Measurements from ENCODE around the gene SH2D3C. TPM values are rescaled to one million over a fixed set of nuclear protein-coding genes. Genes with fewer than 3 reads are reported as not detected.

Gene SH2D3C
- total and polyA plus RNA-seq, 2 of the 4 experiments (the other 2 are of a cell fraction): under 0.01 to 0.24 TPM

DNA sequence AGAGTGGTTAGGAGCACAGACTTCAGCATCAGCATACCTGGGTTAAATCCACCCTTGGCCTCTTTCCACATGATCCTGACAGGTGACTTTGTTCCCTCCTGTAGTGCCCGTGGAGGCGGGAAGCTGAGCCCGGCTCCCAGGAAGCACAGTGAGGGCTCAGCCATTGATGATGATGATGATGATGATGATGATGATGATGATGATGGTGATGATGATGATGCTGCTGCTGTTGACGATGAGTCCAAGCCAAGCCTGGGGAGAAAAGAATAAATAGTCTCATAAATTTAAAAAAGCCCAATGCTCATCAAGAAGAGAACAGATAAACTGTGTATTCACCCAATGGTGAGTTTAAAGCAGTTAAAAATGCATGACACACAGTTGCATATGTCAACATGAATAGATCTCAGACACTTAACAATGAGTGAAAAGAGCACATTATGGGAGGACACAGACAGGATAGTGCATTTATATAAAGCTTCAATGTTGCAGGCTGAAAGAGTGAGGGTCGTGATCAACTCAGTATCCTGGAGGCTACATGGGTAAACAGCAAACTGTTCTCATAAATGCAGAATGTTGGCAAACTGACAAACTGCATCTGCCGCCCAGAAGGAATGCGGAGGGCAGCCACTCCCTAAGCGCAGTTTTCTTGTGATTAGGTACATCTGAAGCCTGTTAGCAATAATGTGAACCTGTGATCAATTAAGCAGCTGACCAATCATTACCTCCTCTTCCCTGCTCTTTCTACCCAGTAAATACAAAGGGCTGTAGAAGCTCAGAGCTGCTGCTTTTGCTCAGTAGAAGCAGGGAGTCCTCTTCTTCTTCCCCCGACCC is 83.4 kb downstream of the SH2D3C start:
- Histone ChIP-seq H3K14ac (replicated peaks; ENCODE audit: low read depth, low read length) (no peak overlapping the region), H2BK120ac (ENCODE audit: low read depth, low read length) (no peak overlapping the region), H3K4me2 (ENCODE audit: low read depth, low read length) (no peak overlapping the region), H3K9me3 (ENCODE audit: control insufficient read depth, insufficient read depth, low read length) (no peaks in the 10 kb centered on the region), H2BK5ac (ENCODE audit: low read depth, low read length, poor library complexity, severe bottlenecking) (no peak overlapping the region), H3K23ac (ENCODE audit: low read depth, low read length) (no peak overlapping the region), H3K79me1 (ENCODE audit: low read depth in 1 of 2, low read length in 2 of 2) (no peaks in the 10 kb centered on the region), H3K27me3 (ENCODE audit: control insufficient read depth, insufficient read depth, low read length) (no peaks in the 10 kb centered on the region), H3K18ac (ENCODE audit: low read depth, low read length) (no peak overlapping the region), H3K9ac (ENCODE audit: low read depth, low read length) (no peak overlapping the region), H3K4me1 (ENCODE audit: control insufficient read depth, insufficient read depth, low read length) (no peaks in the 10 kb centered on the region), H4K8ac (ENCODE audit: low read depth in 2 of 2, low read length in 2 of 2) (no peak overlapping the region), H4K5ac (ENCODE audit: low read depth, low read length) (no peak overlapping the region), H3K27ac (ENCODE audit: insufficient read depth, low read length) (no peak overlapping the region), H3K4me3 (ENCODE audit: insufficient read depth, low read depth, low read length) (no peak overlapping the region), H4K20me1 (ENCODE audit: insufficient read depth, low read length) (no peaks in the 10 kb centered on the region), H3K36me3 (ENCODE audit: control insufficient read depth, insufficient read depth, low read length) (peaks cover 18% of the 10 kb centered on the region), H2BK15ac (ENCODE audit: low read depth, low read length) (no peak overlapping the region), H2AK9ac (replicated peaks; ENCODE audit: low read depth, low read length, poor library complexity) (no peak overlapping the region), H4K91ac (ENCODE audit: insufficient read depth, low read depth, low read length) (no peak overlapping the region), H3K56ac (ENCODE audit: extremely low read depth, insufficient read depth, low read length) (no peak overlapping the region), H2AFZ (replicated peaks; ENCODE audit: low read length, poor library complexity) (no peak overlapping the region), H3K9me1 (ENCODE audit: insufficient read depth, low read length) (peaks cover 3% of the 10 kb centered on the region), H2AK5ac (ENCODE audit: low read depth, low read length) (no peak overlapping the region), H2BK20ac (ENCODE audit: low read depth, low read length) (no peak overlapping the region), H3K4ac (ENCODE audit: low read depth, low read length) (no peak overlapping the region)
- CTCF ChIA-PET: no interaction called here
- POLR2A ChIA-PET (ENCODE audit: unreplicated experiment): no interaction called here
- in situ Hi-C loops (cut with MboI; ENCODE audit: low sequenced_read_pairs) (no loop called here), intact Hi-C loops (cut with micrococcal nuclease) (no loop called here), dilution Hi-C loops (cut with HindIII; ENCODE audit: low sequenced_read_pairs, unreplicated experiment) (no loop called here)
- WGBS, 2 experiments (ENCODE audit: extremely low coverage in 2 of 2, insufficient read length in 1 of 2): 55% methylated on average over 4 of the region's 9 CpGs; no CpG with 5 or more reads in 1 of the 2 experiments
- TF ChIP-seq MXI1 (IDR thresholded peaks at IDR 0.05; ENCODE audit: borderline replicate concordance, low read depth, low read length): no peak
- no peak for TF ChIP-seq MAZ (IDR thresholded peaks at IDR 0.05; ENCODE audit: borderline replicate concordance, low read depth, low read length)
- no peak for TF ChIP-seq RAD21 (IDR thresholded peaks at IDR 0.05; ENCODE audit: low read length)
- TF ChIP-seq RCOR1 (IDR thresholded peaks at IDR 0.05; ENCODE audit: insufficient replicate concordance, low read length): no peak
- no peak for TF ChIP-seq CEBPB (IDR thresholded peaks at IDR 0.05; ENCODE audit: low read depth, low read length)
- TF ChIP-seq POLR2A (IDR thresholded peaks at IDR 0.05; ENCODE audit: low read depth, low read length): no peak
- no peak for TF ChIP-seq FOS (IDR thresholded peaks at IDR 0.05; ENCODE audit: low read depth, low read length)
- TF ChIP-seq, protein P1, sequence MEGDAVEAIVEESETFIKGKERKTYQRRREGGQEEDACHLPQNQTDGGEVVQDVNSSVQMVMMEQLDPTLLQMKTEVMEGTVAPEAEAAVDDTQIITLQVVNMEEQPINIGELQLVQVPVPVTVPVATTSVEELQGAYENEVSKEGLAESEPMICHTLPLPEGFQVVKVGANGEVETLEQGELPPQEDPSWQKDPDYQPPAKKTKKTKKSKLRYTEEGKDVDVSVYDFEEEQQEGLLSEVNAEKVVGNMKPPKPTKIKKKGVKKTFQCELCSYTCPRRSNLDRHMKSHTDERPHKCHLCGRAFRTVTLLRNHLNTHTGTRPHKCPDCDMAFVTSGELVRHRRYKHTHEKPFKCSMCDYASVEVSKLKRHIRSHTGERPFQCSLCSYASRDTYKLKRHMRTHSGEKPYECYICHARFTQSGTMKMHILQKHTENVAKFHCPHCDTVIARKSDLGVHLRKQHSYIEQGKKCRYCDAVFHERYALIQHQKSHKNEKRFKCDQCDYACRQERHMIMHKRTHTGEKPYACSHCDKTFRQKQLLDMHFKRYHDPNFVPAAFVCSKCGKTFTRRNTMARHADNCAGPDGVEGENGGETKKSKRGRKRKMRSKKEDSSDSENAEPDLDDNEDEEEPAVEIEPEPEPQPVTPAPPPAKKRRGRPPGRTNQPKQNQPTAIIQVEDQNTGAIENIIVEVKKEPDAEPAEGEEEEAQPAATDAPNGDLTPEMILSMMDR (conservative IDR thresholded peaks at IDR 0.05; ENCODE audit: low read depth, low read length): no peak
- TF ChIP-seq MAFK (IDR thresholded peaks at IDR 0.05; ENCODE audit: low read depth, low read length): no peak
- TF ChIP-seq RFX5 (IDR thresholded peaks at IDR 0.05; ENCODE audit: low read depth, low read length): no peak
- TF ChIP-seq SMC3 (IDR thresholded peaks at IDR 0.05; ENCODE audit: low read depth, low read length): no peak
- TF ChIP-seq, protein P2, sequence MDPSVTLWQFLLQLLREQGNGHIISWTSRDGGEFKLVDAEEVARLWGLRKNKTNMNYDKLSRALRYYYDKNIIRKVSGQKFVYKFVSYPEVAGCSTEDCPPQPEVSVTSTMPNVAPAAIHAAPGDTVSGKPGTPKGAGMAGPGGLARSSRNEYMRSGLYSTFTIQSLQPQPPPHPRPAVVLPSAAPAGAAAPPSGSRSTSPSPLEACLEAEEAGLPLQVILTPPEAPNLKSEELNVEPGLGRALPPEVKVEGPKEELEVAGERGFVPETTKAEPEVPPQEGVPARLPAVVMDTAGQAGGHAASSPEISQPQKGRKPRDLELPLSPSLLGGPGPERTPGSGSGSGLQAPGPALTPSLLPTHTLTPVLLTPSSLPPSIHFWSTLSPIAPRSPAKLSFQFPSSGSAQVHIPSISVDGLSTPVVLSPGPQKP (IDR thresholded peaks at IDR 0.05; ENCODE audit: borderline replicate concordance, low read depth, low read length): no peak
- TF ChIP-seq, protein P3, sequence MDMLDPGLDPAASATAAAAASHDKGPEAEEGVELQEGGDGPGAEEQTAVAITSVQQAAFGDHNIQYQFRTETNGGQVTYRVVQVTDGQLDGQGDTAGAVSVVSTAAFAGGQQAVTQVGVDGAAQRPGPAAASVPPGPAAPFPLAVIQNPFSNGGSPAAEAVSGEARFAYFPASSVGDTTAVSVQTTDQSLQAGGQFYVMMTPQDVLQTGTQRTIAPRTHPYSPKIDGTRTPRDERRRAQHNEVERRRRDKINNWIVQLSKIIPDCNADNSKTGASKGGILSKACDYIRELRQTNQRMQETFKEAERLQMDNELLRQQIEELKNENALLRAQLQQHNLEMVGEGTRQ (IDR thresholded peaks at IDR 0.05; ENCODE audit: low read depth, low read length): no peak
- no peak for TF ChIP-seq CHD1 (IDR thresholded peaks at IDR 0.05; ENCODE audit: low read depth, low read length)
- no peak for TF ChIP-seq NFE2L2 (IDR thresholded peaks at IDR 0.05; ENCODE audit: low read depth, low read length)
- no peak for TF ChIP-seq BHLHE40 (IDR thresholded peaks at IDR 0.05; ENCODE audit: low read depth, low read length)
- DNase-seq: no peak
- ATAC-seq (ENCODE audit: low read depth): no peak
- no TSS peak for BruUV-seq (replicated peaks)

Measured in IMR-90 (cell line).